ENCODE data around the gene RUFY3. TPM values are rescaled to one million over a fixed set of nuclear protein-coding genes. Genes with fewer than 3 reads are reported as not detected.
A peak's percentile ranks its signal among the peaks of the same experiment; 100 is the strongest.
"Not testable (repeated sequence)": the region's sequence is repeated elsewhere in the genome, so short reads cannot be mapped to it uniquely, and the experiment has no call there.

The RUFY3 gene
- total RNA-seq, 1 donor from 2014 or later, result 11.7 TPM

DNA sequence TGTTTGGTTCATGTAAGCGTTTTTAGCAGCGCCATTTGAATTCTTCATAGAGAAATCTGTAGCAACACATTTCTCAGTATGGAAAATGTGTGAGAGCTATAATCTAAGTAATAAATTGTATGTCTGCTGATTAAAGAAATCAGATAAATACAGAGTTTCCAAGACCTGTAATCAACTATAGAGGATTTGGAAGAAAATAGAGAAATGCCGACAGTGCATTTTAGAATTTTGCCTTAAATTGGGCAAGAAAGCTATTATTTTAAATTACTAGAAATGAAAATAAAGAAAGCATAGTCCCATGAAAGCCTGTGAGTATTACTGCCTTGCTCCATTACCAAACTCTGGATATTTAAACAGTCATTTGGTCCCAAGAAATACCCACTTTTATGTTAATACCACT, 2.7 kb downstream of the RUFY3 start:
- intact Hi-C loops (cut with DNase I), result no loop called here
- no peak for DNase-seq (ENCODE audit: low spot score in 2 of 2)
- TF ChIP-seq, protein P1, sequence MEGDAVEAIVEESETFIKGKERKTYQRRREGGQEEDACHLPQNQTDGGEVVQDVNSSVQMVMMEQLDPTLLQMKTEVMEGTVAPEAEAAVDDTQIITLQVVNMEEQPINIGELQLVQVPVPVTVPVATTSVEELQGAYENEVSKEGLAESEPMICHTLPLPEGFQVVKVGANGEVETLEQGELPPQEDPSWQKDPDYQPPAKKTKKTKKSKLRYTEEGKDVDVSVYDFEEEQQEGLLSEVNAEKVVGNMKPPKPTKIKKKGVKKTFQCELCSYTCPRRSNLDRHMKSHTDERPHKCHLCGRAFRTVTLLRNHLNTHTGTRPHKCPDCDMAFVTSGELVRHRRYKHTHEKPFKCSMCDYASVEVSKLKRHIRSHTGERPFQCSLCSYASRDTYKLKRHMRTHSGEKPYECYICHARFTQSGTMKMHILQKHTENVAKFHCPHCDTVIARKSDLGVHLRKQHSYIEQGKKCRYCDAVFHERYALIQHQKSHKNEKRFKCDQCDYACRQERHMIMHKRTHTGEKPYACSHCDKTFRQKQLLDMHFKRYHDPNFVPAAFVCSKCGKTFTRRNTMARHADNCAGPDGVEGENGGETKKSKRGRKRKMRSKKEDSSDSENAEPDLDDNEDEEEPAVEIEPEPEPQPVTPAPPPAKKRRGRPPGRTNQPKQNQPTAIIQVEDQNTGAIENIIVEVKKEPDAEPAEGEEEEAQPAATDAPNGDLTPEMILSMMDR (IDR thresholded peaks at IDR 0.05), result no peak
- no peaks in the 10 kb centered on the region for H3K27me3 ChIP-seq
- no peak overlapping the region for H3K27ac ChIP-seq
- H3K9me3 ChIP-seq, result no peaks in the 10 kb centered on the region
- no peak overlapping the region for H3K4me3 ChIP-seq
- peaks cover 3 to 6% of the 10 kb centered on the region in 2 donors for H3K4me1 ChIP-seq
- no peaks in the 10 kb centered on the region for H3K36me3 ChIP-seq

DNA sequence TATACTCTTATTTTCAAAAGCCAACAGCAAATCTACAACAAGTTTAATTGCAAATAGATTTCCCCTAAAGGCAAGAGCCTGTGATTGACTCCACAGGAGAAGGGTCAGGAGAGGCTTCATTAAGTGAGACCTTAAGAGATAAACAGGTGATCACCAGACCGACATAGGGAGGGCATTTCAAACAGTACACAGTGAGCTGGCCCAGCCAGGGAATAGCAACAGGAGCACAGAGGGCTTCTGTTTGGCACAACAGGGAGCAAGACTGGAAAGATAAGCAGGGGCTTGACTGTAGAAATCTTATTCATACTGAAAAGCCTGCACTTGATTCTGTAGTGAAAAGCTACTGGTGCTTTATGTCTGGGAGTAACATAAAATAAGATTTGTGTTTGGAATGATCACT, 3.9 kb downstream of the RUFY3 start:
- Histone ChIP-seq H3K27ac (no peak overlapping the region), H3K9me3 (no peaks in the 10 kb centered on the region), H3K4me1 (peaks cover 3 to 6% of the 10 kb centered on the region in 2 donors), H3K27me3 (no peaks in the 10 kb centered on the region), H3K4me3 (no peak overlapping the region), H3K36me3 (no peaks in the 10 kb centered on the region)
- DNase-seq (ENCODE audit: low spot score in 2 of 2), result no peak
- TF ChIP-seq, protein P1 (IDR thresholded peaks at IDR 0.05), result no peak
- intact Hi-C loops (cut with DNase I), result no loop called here

DNA sequence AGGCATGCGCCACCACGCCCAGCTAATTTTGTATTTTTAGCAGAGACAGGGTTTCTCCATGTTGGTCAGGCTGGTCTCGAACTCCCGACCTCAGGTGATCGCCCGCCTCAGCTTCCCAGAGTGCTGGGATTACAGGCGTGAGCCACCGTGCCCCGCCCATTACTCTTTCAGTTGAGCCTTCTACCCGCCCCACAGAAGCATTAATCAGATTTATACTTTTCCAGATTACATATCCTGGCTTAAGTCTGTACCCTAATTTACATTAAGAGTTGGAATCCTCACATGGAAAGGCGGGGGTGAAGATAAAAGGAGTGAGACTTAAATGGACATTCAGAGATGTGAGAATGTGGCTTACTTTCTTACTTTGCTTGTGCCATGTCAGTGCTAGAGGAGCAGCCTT, 4.8 kb downstream of the RUFY3 start:
- H3K27me3 ChIP-seq; H3K9me3 ChIP-seq; H3K4me1 ChIP-seq; H3K36me3 ChIP-seq; H3K4me3 ChIP-seq; H3K27ac ChIP-seq; DNase-seq (ENCODE audit: low spot score in 2 of 2); intact Hi-C loops (cut with DNase I): not testable (repeated sequence)

DNA sequence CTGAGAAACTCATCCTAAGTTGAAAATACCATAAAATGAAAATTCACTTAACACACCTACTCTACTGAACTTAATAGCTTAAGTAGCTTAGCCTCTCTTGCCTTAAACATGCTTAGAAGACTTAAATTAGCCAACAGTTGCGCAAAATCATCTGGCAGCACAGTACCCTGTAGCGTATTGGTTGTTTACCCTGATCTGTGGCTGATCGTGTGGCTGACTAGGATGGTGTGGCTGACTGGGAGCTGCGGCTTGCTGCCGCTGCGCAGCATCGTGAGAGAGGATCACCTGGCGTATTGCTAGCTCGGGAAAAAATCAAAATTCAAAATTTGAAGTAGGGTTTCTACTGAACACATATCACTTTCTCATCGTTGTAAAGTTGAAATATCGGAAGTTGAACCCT, 6.3 kb downstream of the RUFY3 start:
- Histone ChIP-seq H3K4me1 (peaks cover 3 to 6% of the 10 kb centered on the region in 2 donors), H3K27ac (no peak overlapping the region), H3K36me3 (no peaks in the 10 kb centered on the region), H3K4me3 (no peak overlapping the region), H3K9me3 (no peaks in the 10 kb centered on the region), H3K27me3 (no peaks in the 10 kb centered on the region)
- TF ChIP-seq, protein P1 (IDR thresholded peaks at IDR 0.05), result no peak
- intact Hi-C loops (cut with DNase I), result no loop called here
- no peak for DNase-seq (ENCODE audit: low spot score in 2 of 2)

DNA sequence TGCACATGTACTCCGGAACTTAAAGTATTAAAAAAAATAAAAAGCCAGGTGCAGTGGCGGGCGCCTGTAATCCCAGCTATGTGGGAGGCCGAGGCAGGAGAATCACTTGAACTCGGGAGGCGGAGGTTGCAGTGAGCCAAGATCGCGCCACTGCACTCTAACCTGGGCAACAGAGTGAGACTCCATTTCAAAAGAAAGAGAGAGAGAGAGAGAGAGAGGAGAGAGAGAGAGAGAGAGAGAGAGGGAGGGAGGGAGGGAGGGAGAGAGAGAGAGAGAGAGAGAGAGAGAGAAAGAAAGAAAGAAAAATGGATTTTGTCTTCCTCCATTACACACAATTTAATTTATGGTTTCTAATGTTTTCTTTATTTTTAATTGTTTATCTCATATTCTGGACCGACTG, 11.1 kb downstream of the RUFY3 start:
- H3K4me1 ChIP-seq; H3K36me3 ChIP-seq; intact Hi-C loops (cut with DNase I); H3K27ac ChIP-seq; H3K27me3 ChIP-seq; H3K9me3 ChIP-seq; DNase-seq (ENCODE audit: low spot score in 2 of 2); H3K4me3 ChIP-seq: not testable (repeated sequence)

DNA sequence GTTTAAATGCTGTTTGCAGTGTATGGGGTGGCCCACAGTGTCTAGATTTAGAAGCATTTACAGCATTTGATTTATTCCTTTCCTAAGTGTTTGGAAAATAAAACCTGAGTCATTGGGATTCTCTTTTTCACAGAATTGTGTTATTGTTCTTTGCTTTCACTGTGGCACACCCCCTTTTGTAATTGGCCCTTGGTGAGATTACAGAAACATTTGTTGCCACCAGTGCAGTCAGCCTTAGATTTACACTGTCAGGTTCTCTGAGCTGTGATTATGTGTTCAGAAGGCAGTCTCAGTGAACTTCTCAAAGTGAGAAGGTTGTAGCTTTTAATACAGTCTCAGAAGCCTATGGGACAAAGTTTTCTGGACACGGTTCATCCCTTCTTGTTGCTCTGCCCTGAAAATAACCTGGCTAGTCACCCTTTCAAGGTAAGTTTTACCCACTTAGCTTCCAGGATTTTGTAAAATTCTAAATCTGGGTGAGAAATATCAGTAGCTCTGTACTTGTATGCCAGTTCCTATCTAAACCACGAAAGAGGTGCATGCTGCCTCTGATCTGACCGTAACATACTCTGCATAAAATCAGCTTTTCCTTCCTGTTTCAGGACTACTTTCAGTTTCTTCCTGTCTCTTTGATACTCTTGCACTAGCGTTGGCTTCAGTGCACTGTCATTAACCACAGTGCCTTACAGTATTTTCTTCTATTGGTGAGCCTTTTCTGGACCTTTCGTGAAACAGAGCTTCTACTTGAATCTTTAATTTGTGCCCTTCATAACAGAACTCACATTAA, 12.6 kb downstream of the RUFY3 start:
- DNase-seq (ENCODE audit: low spot score in 2 of 2), result no peak
- Histone ChIP-seq H3K36me3 (no peaks in the 10 kb centered on the region), H3K27me3 (no peaks in the 10 kb centered on the region), H3K4me1 (peaks cover 0 to 5% of the 10 kb centered on the region in 2 donors), H3K4me3 (peak overlapping the region; percentile 41 to 60), H3K27ac (peak overlapping the region; percentile 67 to 71), H3K9me3 (no peaks in the 10 kb centered on the region)
- intact Hi-C loops (cut with DNase I), result no loop called here
- TF ChIP-seq, protein P1 (IDR thresholded peaks at IDR 0.05), result no peak

All from ascending aorta (tissue), 2 donors.